H1 (cell line): ENCODE results near the gene FXYD3. TPM values are rescaled to one million over a fixed set of nuclear protein-coding genes. Genes with fewer than 3 reads are reported as not detected.

Experiments used
- CTCF ChIA-PET: fragments of 300-600 bp; sonication (Branson Sonifier 250); formaldehyde crosslinking; loops from one replicate; lab custom pipeline; 2021; ENCODE audit not compliant: partially characterized antibody; lab: Charles Lee
- POLR2A ChIA-PET: fragments of 300-600 bp; sonication (Branson Sonifier 250); formaldehyde crosslinking; loops from one replicate; lab custom pipeline; 2021; ENCODE audit warnings: inconsistent platforms; ENCODE audit not compliant: partially characterized antibody; lab: Charles Lee
- DNase-seq, 2 experiments: peaks; one replicate each; pipeline versions ENCODE4 v3.0.0 to v3.0.0-alpha.2; 2010 to 2022; ENCODE audit warnings: low spot score in 2 of 2, low read depth in 1 of 2, mixed read lengths in 1 of 2
- FAIRE-seq: peaks from 2 replicates; lab custom pipeline; 2011; peaks lifted over from hg19 to GRCh38; lab: Jason Lieb, UNC
- H2AFZ ChIP-seq: 2 replicates; pipeline ENCODE4 v1.8.1; 2012; ENCODE audit warnings: low read length, inconsistent platforms
- H2AK5ac ChIP-seq: 2 replicates; pipeline ENCODE4 v1.6.1; 2013; ENCODE audit warnings: low read depth, low read length
- H2BK120ac ChIP-seq: replicated peaks from 2 replicates; pipeline ENCODE3; 2013; ENCODE audit warnings: low read depth, low read length, inconsistent platforms
- H2BK12ac ChIP-seq: 2 replicates; pipeline ENCODE4 v1.6.1; 2013; ENCODE audit warnings: low read depth, low read length
- H2BK15ac ChIP-seq: 2 replicates; pipeline ENCODE4 v1.6.1; 2013; ENCODE audit warnings: low read length
- H2BK20ac ChIP-seq: 2 replicates; pipeline ENCODE4 v1.6.1; 2013; ENCODE audit warnings: low read length
- H2BK5ac ChIP-seq: 2 replicates; pipeline ENCODE4 v1.6.1; 2013; ENCODE audit warnings: low read depth, low read length
- H3K14ac ChIP-seq: 2 replicates; pipeline ENCODE4 v1.6.1; 2013; ENCODE audit warnings: inconsistent platforms; ENCODE audit not compliant: insufficient read length
- H3K18ac ChIP-seq: 2 replicates; pipeline ENCODE4 v1.6.1; 2013; ENCODE audit warnings: low read length; ENCODE audit errors: extremely low read depth
- H3K23ac ChIP-seq: 2 replicates; pipeline ENCODE4 v1.6.1; 2013; ENCODE audit warnings: inconsistent platforms; ENCODE audit not compliant: insufficient read length
- H3K23me2 ChIP-seq: 2 replicates; pipeline ENCODE4 v1.6.1; 2013; ENCODE audit warnings: low read depth, low read length
- H3K27ac ChIP-seq: 2 replicates; pipeline ENCODE4 v1.6.1; 2011; ENCODE audit warnings: low read depth, low read length, inconsistent platforms
- H3K27me3 ChIP-seq, 4 experiments: replicated peaks in 1 of 4; 1 replicate in 1 of 4; 2 replicates in 3 of 4; pipeline versions ENCODE4 v1.6.1 to v1.8.1; 2011 to 2013; ENCODE audit warnings: low read length in 3 of 4, mild to moderate bottlenecking in 3 of 4, inconsistent platforms in 2 of 4, mixed read lengths in 2 of 4, moderate library complexity in 1 of 4; ENCODE audit not compliant: control insufficient read depth in 3 of 4, insufficient read depth in 3 of 4; ENCODE audit errors: extremely low read depth in 1 of 4
- H3K36me3 ChIP-seq, 4 experiments: 2 replicates each; pipeline versions ENCODE4 v1.6.1 to v1.8.1; 2011 to 2013; ENCODE audit warnings: mild to moderate bottlenecking in 4 of 4, low read length in 3 of 4, moderate library complexity in 2 of 4, control low read depth in 1 of 4, inconsistent platforms in 1 of 4; ENCODE audit not compliant: insufficient read depth in 4 of 4, control insufficient read depth in 2 of 4
- H3K4ac ChIP-seq: replicated peaks from 2 replicates; pipeline ENCODE3; 2013; ENCODE audit warnings: low read length, low read depth, mixed read lengths, inconsistent platforms; ENCODE audit not compliant: insufficient read length
- H3K4me1 ChIP-seq, 4 experiments: replicated peaks in 1 of 4; 1 replicate in 1 of 4; 2 replicates in 3 of 4; pipeline versions ENCODE4 v1.6.1 to v1.8.1; 2011 to 2013; ENCODE audit warnings: low read length in 3 of 4, inconsistent platforms in 2 of 4, mixed read lengths in 1 of 4; ENCODE audit not compliant: insufficient read depth in 4 of 4, control insufficient read depth in 3 of 4
- H3K4me2 ChIP-seq, 2 experiments: 2 replicates each; pipeline versions ENCODE4 v1.6.1 to v1.8.1; 2011 to 2013; ENCODE audit warnings: low read depth in 2 of 2, low read length in 2 of 2, control low read depth in 1 of 2, inconsistent platforms in 1 of 2, mild to moderate bottlenecking in 1 of 2; ENCODE audit not compliant: insufficient read depth in 1 of 2
- H3K4me3 ChIP-seq, 4 experiments: fragments of 200-600, 300-600 bp in 1 of 4; sonication (generic), shearing (Covaris generic), sonication (Bioruptor Twin) in 1 of 4; 2 replicates each; pipeline versions ENCODE4 v1.5.1 to v1.8.1; 2011 to 2016; ENCODE audit warnings: low read length in 4 of 4, low read depth in 3 of 4, control low read depth in 2 of 4, inconsistent platforms in 2 of 4, mild to moderate bottlenecking in 2 of 4, mixed read lengths in 1 of 4, moderate library complexity in 1 of 4; ENCODE audit not compliant: insufficient read depth in 2 of 4; ENCODE audit errors: extremely low read depth in 1 of 4
- H3K56ac ChIP-seq: replicated peaks from 2 replicates; pipeline ENCODE3; 2013; ENCODE audit warnings: low read depth, mild to moderate bottlenecking, mixed read lengths, low read length, inconsistent platforms; ENCODE audit not compliant: insufficient read length
- H3K79me1 ChIP-seq: 2 replicates; pipeline ENCODE4 v1.6.1; 2013; ENCODE audit warnings: low read depth, low read length, control low read depth
- H3K79me2 ChIP-seq, 2 experiments: 2 replicates each; pipeline versions ENCODE4 v1.6.1 to v1.8.1; 2012 to 2013; ENCODE audit warnings: low read length in 2 of 2, mild to moderate bottlenecking in 2 of 2, inconsistent platforms in 1 of 2; ENCODE audit not compliant: insufficient read depth in 2 of 2, control insufficient read depth in 1 of 2
- H3K9ac ChIP-seq, 4 experiments: replicated peaks in 1 of 4; 1 replicate in 1 of 4; 2 replicates in 3 of 4; pipeline versions ENCODE4 v1.6.1 to v1.8.1; 2011 to 2013; ENCODE audit warnings: low read depth in 3 of 4, low read length in 3 of 4, control low read depth in 2 of 4, mild to moderate bottlenecking in 2 of 4, moderate library complexity in 2 of 4, inconsistent platforms in 1 of 4; ENCODE audit errors: extremely low read depth in 1 of 4
- H3K9me3 ChIP-seq, 2 experiments: 2 replicates each; pipeline versions ENCODE4 v1.6.1 to v1.8.1; 2012 to 2013; ENCODE audit warnings: mild to moderate bottlenecking in 2 of 2, moderate library complexity in 2 of 2, control low read depth in 1 of 2, inconsistent platforms in 1 of 2, low read depth in 1 of 2, low read length in 1 of 2, mixed read lengths in 1 of 2; ENCODE audit not compliant: insufficient read depth in 2 of 2
- H4K20me1 ChIP-seq, 2 experiments: replicated peaks in 1 of 2; 2 replicates each; pipeline versions ENCODE3 to v1.8.1; 2011 to 2013; ENCODE audit warnings: inconsistent platforms in 2 of 2, low read length in 2 of 2, mild to moderate bottlenecking in 1 of 2; ENCODE audit not compliant: insufficient read depth in 2 of 2, control insufficient read depth in 1 of 2
- H4K5ac ChIP-seq: 2 replicates; pipeline ENCODE4 v1.6.1; 2013; ENCODE audit warnings: low read length, low read depth, mixed read lengths, inconsistent platforms; ENCODE audit not compliant: insufficient read length
- H4K8ac ChIP-seq: 2 replicates; pipeline ENCODE4 v1.8.0; 2013; ENCODE audit warnings: mild to moderate bottlenecking, moderate library complexity, low read length, inconsistent platforms; ENCODE audit not compliant: insufficient read depth; ENCODE audit errors: extremely low read depth
- H4K91ac ChIP-seq: replicated peaks from 2 replicates; pipeline ENCODE3; 2013; ENCODE audit warnings: low read length, mixed read lengths, inconsistent platforms; ENCODE audit not compliant: insufficient read length
- ASH2L ChIP-seq: fragments of 200-600, 300-600 bp; sonication (generic); IDR thresholded peaks from one replicate; pipeline ENCODE4 v1.7.1; 2017; ENCODE audit warnings: low read length
- ATF3 ChIP-seq: IDR thresholded peaks from 2 replicates; pipeline ENCODE4 v1.6.1; 2011; ENCODE audit warnings: low read depth, mild to moderate bottlenecking, low read length; ENCODE audit not compliant: insufficient read depth
- BACH1 ChIP-seq: IDR thresholded peaks from 2 replicates; pipeline ENCODE4 v1.6.1; 2012; ENCODE audit warnings: low read length, improper control_type of control experiment
- CTCF ChIP-seq, 3 experiments: IDR thresholded peaks; 1 replicate in 2 of 3; 2 replicates in 1 of 3; pipeline versions ENCODE4 v1.5.1 to v1.6.1; 2011; ENCODE audit warnings: low read length in 3 of 3, mild to moderate bottlenecking in 3 of 3, inconsistent platforms in 2 of 3, low read depth in 1 of 3, moderate library complexity in 1 of 3; ENCODE audit not compliant: insufficient read depth in 1 of 3; ENCODE audit errors: control extremely low read depth in 1 of 3
- E2F6 ChIP-seq: IDR thresholded peaks from 2 replicates; pipeline ENCODE4 v1.6.1; 2012; ENCODE audit warnings: inconsistent platforms
- EZH2 ChIP-seq: fragments of 200-600 bp; sonication (generic); IDR thresholded peaks from 2 replicates; pipeline ENCODE4 v1.7.1; 2012; ENCODE audit warnings: low read depth, mild to moderate bottlenecking, moderate library complexity, low read length, inconsistent platforms; ENCODE audit not compliant: severe bottlenecking
- NANOG ChIP-seq: IDR thresholded peaks from 2 replicates; pipeline ENCODE4 v1.6.1; 2011; ENCODE audit warnings: low read length, low read depth, mild to moderate bottlenecking, inconsistent platforms; ENCODE audit not compliant: insufficient read depth, poor library complexity, severe bottlenecking
- POLR2A ChIP-seq, 2 experiments: IDR thresholded peaks; 1 replicate in 1 of 2; 2 replicates in 1 of 2; pipeline ENCODE4 v1.6.1; 2011; ENCODE audit warnings: low read depth in 2 of 2, low read length in 2 of 2, mild to moderate bottlenecking in 2 of 2; ENCODE audit errors: control extremely low read depth in 1 of 2
- SP2 ChIP-seq: IDR thresholded peaks from 2 replicates; pipeline ENCODE4 v1.6.1; 2012; ENCODE audit warnings: mild to moderate bottlenecking, low read length, inconsistent platforms
- YY1 ChIP-seq: IDR thresholded peaks from 2 replicates; pipeline ENCODE4 v1.6.1; 2011; ENCODE audit warnings: low read depth, mild to moderate bottlenecking, low read length
- WGBS, 2 experiments: shearing (Covaris generic) in 1 of 2; methylation state at CpG; one replicate each; pipeline versions ENCODE4 v1.1.6 to v1.1.7; 2013 to 2015; ENCODE audit warnings: low lambda C conversion rate in 2 of 2, mixed read lengths in 2 of 2, inconsistent platforms in 1 of 2, low coverage in 1 of 2, missing lambda C conversion rate in 1 of 2; ENCODE audit not compliant: insufficient replicate concordance in 2 of 2, insufficient coverage in 1 of 2, insufficient read length in 1 of 2; ENCODE audit errors: extremely low coverage in 1 of 2, missing lambda C conversion rate in 1 of 2; 5-methylcytosine and 5-hydroxymethylcytosine counted together
- polyA plus RNA-seq, 7 experiments: library from polyadenylated mRNA; depleted of rRNA in 3 of 7; stranded (reverse) in 5 of 7; unstranded in 2 of 7; fragments of >200 nt in 5 of 7; fragments of 200-250 nt in 2 of 7; gene quantifications; 1 replicate in 5 of 7; 2 replicates in 1 of 7; 4 replicates in 1 of 7; pipeline versions ENCODE4 v1.2.1 to v1.2.3, GENCODE V29; 2011 to 2013; ENCODE audit warnings: missing spikeins in 2 of 7, mixed read lengths in 2 of 7
- total RNA-seq: library from RNA; stranded (reverse); fragmentation: NEBNext Ultra II Directional; extraction: Animal tissue kit (Norgen Biotek cat#: 25700); gene quantifications from 2 replicates; pipeline ENCODE4 v1.2.1, GENCODE V29; 2021

Gene FXYD3
- total and polyA plus RNA-seq, 2 of the 8 experiments (the other 6 are each of a cell fraction or from before 2014, with no cell fraction given): 0.33 TPM; not detected in 1

- no peak overlapping the region for H3K23ac ChIP-seq
- H4K8ac ChIP-seq: no peak overlapping the region
- DNase-seq (no peak), FAIRE-seq (no peak)
- H3K79me2 ChIP-seq: no peaks in the 10 kb centered on the region
- ChIA-PET POLR2A (interaction anchor here (0.7 to 1.7 kb wide), 3 partner anchors 8 to 18 kb away, joined by 3 to 4 read pairs (median 3); no protein-coding TSS in a partner anchor), CTCF (interaction anchor here (1.0 to 1.7 kb wide), 4 partner anchors 9 to 62 kb away, joined by 3 to 7 read pairs (median 5); partner anchors contain the start of genes FXYD3 and LGI4)
- H3K27ac ChIP-seq: no peak overlapping the region
- H2BK15ac ChIP-seq: no peak overlapping the region
- no peak overlapping the region for H2BK5ac ChIP-seq
- 94% methylated on average over 9 of the region's 9 CpGs; no CpG with 5 or more reads in 1 of the 2 experiments for WGBS, 2 experiments
- H2BK20ac ChIP-seq: no peak overlapping the region
- H3K27me3 ChIP-seq: no peaks in the 10 kb centered on the region; a peak in 1 of 7 replicates
- no peak overlapping the region for H3K18ac ChIP-seq
- no peak overlapping the region for H3K4me3 ChIP-seq
- no peak overlapping the region for H4K5ac ChIP-seq
- no peak overlapping the region for H2BK120ac ChIP-seq
- no peak overlapping the region for H3K9ac ChIP-seq
- no peaks in the 10 kb centered on the region for H3K36me3 ChIP-seq
- H2AFZ ChIP-seq: no peak overlapping the region
- H4K20me1 ChIP-seq: peaks cover 0 to 7% of the 10 kb centered on the region in 2 experiments
- H3K4me2 ChIP-seq: no peak overlapping the region
- H2AK5ac ChIP-seq: no peak overlapping the region
- H4K91ac ChIP-seq: no peak overlapping the region
- H3K4me1 ChIP-seq: peaks cover 0 to 4% (median 1%) of the 10 kb centered on the region in 4 experiments; a peak in 2 of 7 replicates
- no peak overlapping the region for H3K14ac ChIP-seq
- no peaks in the 10 kb centered on the region for H3K79me1 ChIP-seq
- no peak overlapping the region for H3K56ac ChIP-seq
- H3K9me3 ChIP-seq: no peaks in the 10 kb centered on the region
- H3K23me2 ChIP-seq: peaks cover 7% of the 10 kb centered on the region; the same call in 1 of the 2 replicates
- H3K4ac ChIP-seq: no peak overlapping the region
- no peak overlapping the region for H2BK12ac ChIP-seq
- no peak for TF ChIP-seq ATF3
- no peak for TF ChIP-seq NANOG
- no peak for TF ChIP-seq E2F6
- no peak for TF ChIP-seq CTCF (IDR thresholded peaks at IDR 0.05; ENCODE audit: control extremely low read depth in 1 of 3, insufficient read depth in 1 of 3, low read depth in 1 of 3, low read length in 3 of 3)
- TF ChIP-seq EZH2: no peak
- TF ChIP-seq YY1: no peak
- no peak for TF ChIP-seq BACH1
- TF ChIP-seq SP2: no peak
- no peak for TF ChIP-seq POLR2A (IDR thresholded peaks at IDR 0.05; ENCODE audit: control extremely low read depth in 1 of 2, low read depth in 2 of 2, low read length in 2 of 2)
- no peak for TF ChIP-seq ASH2L
These were observed 9.4 kb upstream of the FXYD3 start for GRCh38 chr19:35106291-35106583.
